K562 (cell line): ENCODE results near the gene LTA. TPM values are rescaled to one million over a fixed set of nuclear protein-coding genes. Genes with fewer than 3 reads are reported as not detected.

Source experiments
- ARID4B ChIP-seq: sonication (generic); formaldehyde crosslinking; IDR thresholded peaks from 2 replicates; pipeline ENCODE4 v1.8.0; 2022; ENCODE audit warnings: mild to moderate bottlenecking, missing genetic modification reagents
- ATF7 ChIP-seq: fragments of 450-650 bp; IDR thresholded peaks from 2 replicates; pipeline ENCODE4 v1.7.1; 2014; ENCODE audit warnings: mild to moderate bottlenecking, moderate library complexity
- BACH1 ChIP-seq: fragments of 200-800 bp; sonication (Bioruptor generic); IDR thresholded peaks from 2 replicates; pipeline ENCODE4 v1.6.1; 2016; ENCODE audit warnings: missing genetic modification characterization, missing compliant biosample characterization
- CCNT2 ChIP-seq: IDR thresholded peaks from 2 replicates; pipeline ENCODE4 v1.6.1; 2011; ENCODE audit warnings: borderline replicate concordance, low read depth, mild to moderate bottlenecking, moderate library complexity, mixed read lengths, low read length; ENCODE audit not compliant: insufficient read length; ENCODE audit errors: extremely low read depth
- CTBP1 ChIP-seq: fragments of 450-650 bp; IDR thresholded peaks from 2 replicates; pipeline ENCODE4 v1.6.1; 2016; ENCODE audit warnings: borderline replicate concordance
- ELF4 ChIP-seq: fragments of 450-650 bp; formaldehyde crosslinking; IDR thresholded peaks from 2 replicates; pipeline ENCODE4 v1.4.0; 2022; ENCODE audit warnings: missing genetic modification characterization
- ERF ChIP-seq: fragments of 450-650 bp; formaldehyde crosslinking; IDR thresholded peaks from 2 replicates; pipeline ENCODE4 v1.4.0; 2020; ENCODE audit warnings: mild to moderate bottlenecking, mixed read lengths
- GATA2 ChIP-seq: sonication (generic); formaldehyde crosslinking; IDR thresholded peaks from 2 replicates; pipeline ENCODE4 v1.4.0; 2020; ENCODE audit warnings: mild to moderate bottlenecking, missing genetic modification reagents
- HLTF ChIP-seq: fragments of 450-650 bp; IDR thresholded peaks from 2 replicates; pipeline ENCODE4 v1.6.1; 2016
- HMBOX1 ChIP-seq: sonication (generic); IDR thresholded peaks from 2 replicates; pipeline ENCODE4 v1.6.1; 2016
- JUNB ChIP-seq: fragments of 450-650 bp; formaldehyde crosslinking; conservative IDR thresholded peaks from 2 replicates; pipeline ENCODE4 v1.4.0; 2020; ENCODE audit warnings: mild to moderate bottlenecking
- L3MBTL2 ChIP-seq: fragments of 450-650 bp; IDR thresholded peaks from 2 replicates; pipeline ENCODE4 v1.6.1; 2016; ENCODE audit warnings: mild to moderate bottlenecking, moderate library complexity
- MCM3 ChIP-seq: fragments of 450-650 bp; IDR thresholded peaks from 2 replicates; pipeline ENCODE4 v1.6.1; 2016
- NFIC ChIP-seq: fragments of 450-650 bp; IDR thresholded peaks from 2 replicates; pipeline ENCODE4 v1.6.1; 2017; ENCODE audit warnings: mild to moderate bottlenecking, inconsistent platforms
- PTTG1 ChIP-seq: fragments of 450-650 bp; IDR thresholded peaks from 2 replicates; pipeline ENCODE4 v1.6.1; 2016; ENCODE audit warnings: low read depth, mild to moderate bottlenecking, missing genetic modification characterization, missing compliant biosample characterization
- RB1 ChIP-seq: fragments of 450-650 bp; IDR thresholded peaks from 2 replicates; pipeline ENCODE4 v1.6.1; 2017; ENCODE audit warnings: low read depth, mild to moderate bottlenecking
- TAF15 ChIP-seq: fragments of 200-400 bp; formaldehyde crosslinking; IDR thresholded peaks from 2 replicates; pipeline ENCODE4 v1.6.1; 2017; ENCODE audit warnings: mild to moderate bottlenecking, low read depth, low read length, moderate library complexity
- ZBTB33 ChIP-seq: sonication (generic); formaldehyde crosslinking; IDR thresholded peaks from 2 replicates; pipeline ENCODE4 v1.8.1; 2023; ENCODE audit warnings: mild to moderate bottlenecking, missing genetic modification reagents
- ZFPM2 ChIP-seq: fragments of 250-450 bp; sonication (Bioruptor Pico); IDR thresholded peaks from 2 replicates; pipeline ENCODE4 v1.5.1; 2022; ENCODE audit warnings: mild to moderate bottlenecking
- ZNF3 ChIP-seq: fragments of 250-450 bp; sonication (Bioruptor Pico); IDR thresholded peaks from 2 replicates; pipeline ENCODE4 v1.5.0; 2021; ENCODE audit warnings: mild to moderate bottlenecking, moderate library complexity
- ZNF395 ChIP-seq: fragments of 200-800 bp; sonication (Bioruptor generic); IDR thresholded peaks from 2 replicates; pipeline ENCODE4 v1.6.1; 2017; ENCODE audit warnings: missing genetic modification characterization, missing compliant biosample characterization
- polyA plus RNA-seq, 8 experiments: library from polyadenylated mRNA; depleted of rRNA in 4 of 8; stranded (reverse) in 5 of 8; unstranded in 3 of 8; fragments of >200 nt; fragmentation: Nextera tagmentation in 2 of 8; fragmentation: Illumina TruSeq in 1 of 8; extraction: Ambion mirVana in 2 of 8; extraction: Trizol in 1 of 8; gene quantifications; 2 replicates each; pipeline versions ENCODE4 v1.2.1 to v1.2.3, GENCODE V29; 2011 to 2014; ENCODE audit warnings: inconsistent platforms in 1 of 8, missing spikeins in 1 of 8
- total RNA-seq, 7 experiments: library from RNA; depleted of rRNA in 6 of 7; stranded (reverse); fragments of >200 nt in 6 of 7; fragmentation: Illumina TruSeq in 2 of 7; extraction: Trizol in 2 of 7; gene quantifications; 2 replicates each; pipeline versions ENCODE4 v1.2.1 to v1.2.3, GENCODE V29; 2011 to 2021; ENCODE audit warnings: low replicate concordance in 1 of 7

Gene LTA
- total and polyA plus RNA-seq, 9 of the 15 experiments (the other 6 are each of a cell fraction or from before 2014, with no cell fraction given) = 0.80 TPM; not detected in 8

GRCh38 chr6:31619805-31620585 is 47.9 kb downstream of the LTA start (continued):
- TF ChIP-seq L3MBTL2 (peak; percentile 99), CTBP1 (peak; percentile 65; the same call in 1 of the 2 replicates), ZBTB33 (CRISPR knock-in tag) (no peak; the same call in 1 of the 2 replicates), ZFPM2 (CRISPR knock-in tag) (no peak), NFIC (peak; percentile 66), ZNF3 (CRISPR knock-in tag) (no peak), ATF7 (peak; percentile 100), ELF4 (CRISPR knock-in tag) (peak; percentile 96), RB1 (peak; percentile 79; the same call in 1 of the 2 replicates), ZNF395 (CRISPR knock-in tag) (peak; percentile 27), GATA2 (CRISPR knock-in tag) (no peak), HMBOX1 (no peak), CCNT2 (peak; percentile 71), TAF15 (no peak), HLTF (peak; percentile 90; the same call in 1 of the 2 replicates), BACH1 (tag) (no peak), PTTG1 (tag) (no peak), ARID4B (CRISPR knock-in tag) (peak; percentile 65), MCM3 (no peak), JUNB (CRISPR knock-in tag) (peak; percentile 92), ERF (CRISPR knock-in tag) (peak; percentile 96)
